AG20443 (cell line): Measurements from ENCODE around the gene NAGLU.
"Not testable (repeated sequence)": the region's sequence is repeated elsewhere in the genome, so short reads cannot be mapped to it uniquely, and the experiment has no call there.

Source experiments
- DNase-seq: peaks from one replicate; pipeline ENCODE4 v3.0.0; 2012; ENCODE audit warnings: low spot score, mixed read lengths

The NAGLU gene

DNA sequence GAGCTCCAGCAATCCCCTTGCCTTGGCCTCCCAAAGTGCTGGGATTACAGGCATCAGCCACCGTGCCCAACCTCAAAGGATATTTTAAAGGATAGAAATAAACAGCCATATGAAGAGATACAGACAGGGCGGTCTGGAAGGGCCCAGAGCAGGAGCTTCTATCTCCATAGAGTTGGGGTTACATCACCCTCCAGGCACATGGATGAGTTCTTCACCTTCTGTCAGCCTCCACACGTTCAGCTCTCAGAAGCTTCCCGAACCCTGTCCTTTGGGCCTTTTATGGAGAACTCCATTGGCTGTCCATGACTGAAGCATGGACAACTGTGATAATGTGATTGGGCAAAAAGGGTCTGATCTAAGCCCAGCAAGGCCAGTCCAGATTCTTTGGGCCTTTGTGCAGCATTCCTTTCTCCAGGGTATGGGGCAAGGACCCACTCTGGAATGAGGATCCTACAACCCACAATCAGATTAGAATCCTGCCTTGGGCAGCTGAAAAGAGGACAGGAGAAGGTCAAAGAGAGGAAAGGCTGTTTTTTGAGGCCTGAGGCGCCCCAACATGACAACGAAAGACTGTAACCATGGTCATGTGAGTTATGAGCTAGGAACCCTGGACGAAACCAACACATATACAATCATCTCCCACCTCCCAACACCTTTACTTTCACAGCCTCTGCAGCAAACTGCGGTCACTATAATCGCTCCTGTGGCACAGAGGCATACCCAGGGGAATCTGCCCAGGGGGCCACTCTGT lies 9.9 kb downstream of the NAGLU start:
- not testable (repeated sequence) for DNase-seq

DNA sequence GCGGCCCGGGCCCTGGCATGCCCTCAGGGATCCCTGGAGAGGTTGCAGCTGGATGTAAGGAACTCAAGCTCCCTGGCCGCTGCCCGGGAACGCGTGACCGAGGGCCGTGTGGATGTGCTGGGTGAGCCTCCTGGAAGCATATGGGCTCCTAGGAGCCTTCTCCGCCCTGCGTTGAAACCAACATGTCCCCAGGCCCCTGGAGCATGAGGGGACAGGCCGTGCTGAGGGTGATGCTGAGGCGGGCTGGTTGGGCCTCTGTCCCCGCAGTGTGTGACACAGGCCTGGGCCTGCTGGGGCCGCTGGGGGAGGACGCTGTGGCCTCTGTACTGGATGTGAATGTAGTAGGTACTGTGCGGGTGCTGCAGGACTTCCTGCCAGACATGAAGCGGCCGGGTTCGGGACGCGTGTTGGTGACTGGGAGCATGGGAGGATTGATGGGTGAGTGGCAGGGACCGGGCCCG lies 11.0 kb downstream of the NAGLU start:
- no peak for DNase-seq

DNA sequence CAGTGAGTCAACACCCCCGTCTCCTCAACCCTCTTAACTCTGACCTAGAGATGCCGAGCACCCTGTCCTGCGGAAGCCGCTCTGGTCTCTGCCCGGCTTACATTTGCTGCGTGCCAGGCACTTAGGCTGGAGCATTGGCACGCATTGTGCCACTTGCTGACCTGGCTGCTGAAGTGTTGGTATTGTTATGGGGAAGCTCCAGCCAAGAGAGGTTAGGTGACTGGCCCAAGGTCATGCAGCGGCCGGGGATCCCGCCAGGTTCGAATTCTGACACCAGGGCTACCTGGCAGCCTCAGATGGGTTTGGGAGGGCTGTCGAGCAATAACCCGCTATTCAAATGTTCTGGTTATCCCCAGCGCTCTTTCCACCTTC lies 11.6 kb downstream of the NAGLU start:
- no peak for DNase-seq

DNA sequence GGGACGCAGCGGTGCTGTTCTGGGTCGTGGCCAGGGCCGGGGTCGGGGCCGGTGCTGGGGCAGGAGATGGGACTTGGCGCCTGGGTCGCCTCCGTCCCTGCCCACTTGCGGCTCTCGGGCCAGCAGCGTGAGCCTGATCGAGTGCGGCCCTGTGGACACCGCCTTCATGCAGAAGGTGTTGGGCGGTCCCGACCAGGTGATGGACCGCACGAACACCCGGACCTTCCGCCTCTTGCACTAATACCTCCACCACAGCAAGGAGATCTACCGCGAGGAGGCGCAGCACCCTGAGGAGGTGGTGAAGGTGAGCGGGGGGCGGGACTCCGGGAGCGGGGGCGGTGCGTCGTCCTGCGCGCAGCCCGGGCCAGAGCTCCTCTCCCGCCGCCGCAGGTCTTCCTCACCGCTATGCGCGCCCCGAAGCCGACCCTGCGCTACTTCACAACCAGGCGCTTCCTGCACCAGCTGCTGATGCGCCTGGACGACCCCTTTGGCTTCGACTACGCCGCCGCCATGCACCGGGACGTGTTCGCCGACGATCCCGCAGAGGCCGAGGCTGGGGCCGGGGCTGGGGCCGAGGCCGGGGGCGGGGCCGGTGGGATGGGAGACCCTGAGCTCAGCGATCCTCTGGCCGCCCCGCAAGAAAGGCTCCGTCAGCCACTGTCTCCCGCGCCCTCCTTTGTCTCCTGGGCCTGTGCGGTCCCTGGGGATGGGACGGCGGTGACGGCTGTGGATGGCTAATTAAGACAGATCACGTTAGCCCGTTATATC lies 12.2 kb downstream of the NAGLU start:
- no peak for DNase-seq

DNA sequence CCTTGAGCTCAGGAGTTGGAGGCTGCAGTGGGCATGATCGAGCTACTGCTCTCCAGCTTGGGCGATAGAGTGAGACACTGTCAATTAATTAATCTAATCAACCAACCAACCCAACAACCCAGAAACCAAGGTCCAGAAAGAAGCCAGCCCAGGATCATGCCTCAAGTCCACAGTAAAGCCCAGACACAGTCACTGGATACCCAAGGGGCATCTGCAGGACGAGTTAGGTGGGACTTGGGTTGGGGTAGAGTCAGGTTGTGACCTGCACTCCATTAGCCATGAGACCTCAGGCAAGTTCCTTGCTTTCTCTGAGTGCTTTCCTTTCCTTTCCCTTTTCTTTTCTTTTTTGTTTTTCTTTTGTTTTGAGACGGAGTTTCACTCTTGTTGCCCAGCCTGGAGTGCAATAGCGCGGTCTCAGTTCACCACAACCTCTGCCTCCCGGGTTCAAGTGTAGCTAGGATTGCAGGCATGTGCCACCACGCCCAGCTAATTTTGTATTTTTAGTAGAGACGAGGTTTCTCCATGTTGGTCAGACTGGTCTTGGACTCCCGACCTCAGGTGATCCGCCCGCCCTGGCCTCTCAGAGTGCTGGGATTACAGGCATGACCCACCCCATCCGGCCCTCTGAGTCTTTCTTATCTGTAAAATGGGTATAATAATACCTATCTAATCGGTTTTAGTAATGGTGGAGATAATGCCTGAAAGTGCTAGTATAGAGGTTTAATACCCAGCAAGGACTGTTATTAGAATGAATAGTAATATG lies 13.1 kb downstream of the NAGLU start:
- no peak for DNase-seq

DNA sequence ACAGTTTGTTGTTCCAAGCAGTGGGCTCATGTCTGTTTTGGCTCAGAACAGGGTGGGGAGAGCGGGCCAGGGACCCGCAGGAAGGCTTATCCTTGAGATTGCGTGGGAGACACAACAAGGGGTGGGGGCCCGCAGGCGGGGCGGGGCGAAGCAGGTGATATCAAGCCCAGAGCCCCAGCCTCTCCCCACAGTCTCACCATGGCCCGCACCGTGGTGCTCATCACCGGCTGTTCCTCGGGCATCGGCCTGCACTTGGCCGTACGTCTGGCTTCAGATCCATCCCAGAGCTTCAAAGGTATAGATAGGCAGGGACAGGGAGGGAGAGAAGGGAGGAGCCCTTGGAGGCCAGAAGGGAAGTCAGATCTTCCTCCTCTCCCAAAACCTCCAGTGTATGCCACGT lies 16.7 kb downstream of the NAGLU start, which contains the start of gene HSD17B1:
Gene HSD17B1 (plus strand): TSS at position 188 of the 400 bp plus-strand sequence. CDS start 11 bp downstream, at position 199.
- not testable (repeated sequence) for DNase-seq

DNA sequence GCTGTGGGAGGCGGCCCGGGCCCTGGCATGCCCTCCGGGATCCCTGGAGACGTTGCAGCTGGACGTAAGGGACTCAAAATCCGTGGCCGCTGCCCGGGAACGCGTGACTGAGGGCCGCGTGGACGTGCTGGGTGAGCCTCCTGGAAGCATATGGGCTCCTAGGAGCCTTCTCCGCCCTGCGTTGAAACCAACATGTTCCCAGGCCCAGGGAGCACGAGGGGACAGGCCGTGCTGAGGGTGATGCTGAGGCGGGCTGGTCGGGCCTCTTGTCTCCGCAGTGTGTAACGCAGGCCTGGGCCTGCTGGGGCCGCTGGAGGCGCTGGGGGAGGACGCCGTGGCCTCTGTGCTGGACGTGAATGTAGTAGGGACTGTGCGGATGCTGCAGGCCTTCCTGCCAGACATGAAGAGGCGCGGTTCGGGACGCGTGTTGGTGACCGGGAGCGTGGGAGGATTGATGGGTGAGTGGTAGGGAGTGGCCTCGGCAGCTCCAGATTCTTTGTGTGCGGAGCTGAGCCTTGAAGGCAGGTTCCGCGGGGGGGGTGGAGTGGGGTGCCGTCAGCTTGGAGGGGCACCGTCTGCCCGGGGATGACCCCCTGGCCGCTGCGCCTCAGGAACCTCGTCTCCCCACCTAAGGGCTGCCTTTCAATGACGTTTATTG lies 17.2 kb downstream of the NAGLU start:
- DNase-seq: no peak

DNA sequence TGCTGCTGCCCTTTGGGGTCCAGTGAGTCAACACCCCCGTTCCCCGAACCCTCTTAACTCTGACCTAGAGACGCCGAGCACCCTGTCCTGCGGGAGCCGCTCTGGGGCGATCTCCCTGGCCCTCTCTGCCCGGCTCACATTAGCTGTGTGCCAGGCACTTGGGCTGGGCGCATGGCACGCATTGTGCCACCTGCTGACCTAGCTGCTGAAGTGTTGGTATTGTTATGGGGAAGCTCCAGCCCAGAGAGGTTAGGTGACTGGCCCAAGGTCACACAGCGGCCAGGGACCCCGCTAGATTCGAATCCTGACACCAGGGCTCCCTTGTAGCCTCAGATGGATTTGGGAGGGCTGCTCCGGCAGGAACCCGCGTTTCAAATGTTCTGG lies 17.8 kb downstream of the NAGLU start:
- DNase-seq: no peak

DNA sequence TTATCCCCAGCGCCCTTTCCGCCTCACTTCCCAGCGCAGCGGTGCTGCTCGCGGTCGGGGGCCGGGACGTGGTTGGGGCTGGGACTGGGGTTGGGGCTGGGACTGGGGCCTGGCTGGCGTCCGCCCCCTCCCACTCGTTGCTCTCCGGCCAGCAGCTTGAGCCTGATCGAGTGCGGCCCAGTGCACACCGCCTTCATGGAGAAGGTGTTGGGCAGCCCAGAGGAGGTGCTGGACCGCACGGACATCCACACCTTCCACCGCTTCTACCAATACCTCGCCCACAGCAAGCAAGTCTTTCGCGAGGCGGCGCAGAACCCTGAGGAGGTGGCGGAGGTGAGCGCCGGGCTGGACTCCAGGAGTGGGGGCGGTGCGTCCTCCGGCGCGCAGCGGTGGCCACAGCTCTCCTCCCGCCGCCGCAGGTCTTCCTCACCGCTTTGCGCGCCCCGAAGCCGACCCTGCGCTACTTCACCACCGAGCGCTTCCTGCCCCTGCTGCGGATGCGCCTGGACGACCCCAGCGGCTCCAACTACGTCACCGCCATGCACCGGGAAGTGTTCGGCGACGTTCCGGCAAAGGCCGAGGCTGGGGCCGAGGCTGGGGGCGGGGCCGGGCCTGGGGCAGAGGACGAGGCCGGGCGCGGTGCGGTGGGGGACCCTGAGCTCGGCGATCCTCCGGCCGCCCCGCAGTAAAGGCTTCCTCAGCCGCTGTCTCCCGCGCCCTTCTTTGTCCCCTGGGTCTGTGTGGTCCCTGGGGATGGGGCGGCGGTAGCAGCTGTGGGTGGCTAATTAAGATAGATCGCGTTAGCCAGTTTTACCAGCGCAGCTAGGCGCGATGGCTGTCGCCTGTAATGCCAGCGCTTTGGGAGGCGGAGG lies 18.4 kb downstream of the NAGLU start:
- DNase-seq: peak; percentile 89

DNA sequence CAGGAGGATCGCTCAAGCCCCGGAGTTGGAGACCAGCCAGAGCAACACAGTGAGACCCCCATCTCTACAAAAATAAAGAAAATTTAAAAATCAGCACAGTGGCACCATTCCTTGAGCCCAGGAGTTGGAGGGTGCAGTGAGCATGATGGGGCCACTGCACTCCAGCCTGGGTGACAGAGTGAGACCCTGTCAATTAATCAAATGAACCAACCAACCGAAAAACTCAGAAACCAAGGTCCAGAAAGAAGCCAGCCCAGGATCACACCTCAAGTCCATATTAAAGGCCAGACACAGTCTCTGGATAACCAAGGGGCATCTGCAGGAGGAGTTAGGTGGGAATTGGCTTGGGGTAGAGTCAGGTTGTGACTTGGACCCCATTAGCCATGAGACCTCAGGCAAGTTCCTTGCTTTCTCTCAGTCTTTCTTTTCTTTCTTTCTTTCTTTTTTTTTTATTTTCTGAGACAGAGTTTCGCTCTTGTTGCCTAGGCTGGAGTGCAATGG lies 19.1 kb downstream of the NAGLU start:
- no peak for DNase-seq

DNA sequence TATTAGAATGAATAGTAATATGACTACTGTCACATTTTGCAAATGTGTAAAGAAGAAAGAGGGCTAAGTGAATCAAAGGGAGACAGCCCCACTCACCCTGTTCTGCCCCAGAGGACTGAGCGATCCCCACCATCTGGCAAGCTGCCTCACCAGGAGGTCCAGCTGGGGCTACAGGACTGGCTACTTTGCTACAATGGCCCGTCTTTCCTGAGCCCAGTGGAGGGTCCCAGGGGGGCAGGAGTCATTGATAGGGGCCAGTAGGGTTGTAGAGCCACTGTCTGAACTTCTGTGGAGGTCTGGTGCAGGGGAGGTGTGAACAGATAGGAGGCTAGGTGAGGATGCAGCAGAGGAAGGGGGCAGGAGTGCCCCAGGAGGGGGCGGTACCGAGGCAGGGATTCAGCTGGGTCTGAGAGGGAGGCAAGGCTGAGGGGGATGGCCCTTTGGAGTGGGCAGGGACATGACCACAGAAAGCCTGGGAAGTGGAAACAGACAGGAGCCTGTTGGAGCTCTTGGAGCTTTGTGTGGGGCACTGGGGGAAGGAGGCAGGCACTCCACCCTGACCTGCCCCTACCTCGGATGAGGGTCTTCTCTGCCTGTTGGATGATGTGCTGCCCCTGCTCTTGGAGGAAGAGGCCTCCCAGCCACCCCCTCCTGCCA lies 20.0 kb downstream of the NAGLU start:
- not testable (repeated sequence) for DNase-seq

DNA sequence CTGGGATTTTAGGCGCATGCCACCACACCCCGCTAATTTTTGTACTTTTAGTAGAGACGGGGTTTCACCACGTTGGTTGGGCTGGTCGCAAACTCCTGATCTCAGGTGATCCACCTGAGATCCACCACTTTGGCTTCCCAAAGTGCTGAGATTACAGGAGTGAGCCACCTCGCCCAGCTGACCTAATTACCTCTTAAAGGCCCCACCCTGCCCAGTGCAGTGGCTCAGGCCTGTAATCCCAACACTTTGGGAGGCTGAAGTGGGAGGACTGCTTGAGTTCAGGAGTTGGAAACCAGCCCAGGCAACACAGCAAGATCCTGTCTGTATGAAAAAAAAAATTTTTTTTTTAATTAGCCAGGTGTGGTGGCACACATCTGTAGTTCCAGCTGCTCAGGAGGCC lies 23.0 kb downstream of the NAGLU start:
- DNase-seq: no peak

DNA sequence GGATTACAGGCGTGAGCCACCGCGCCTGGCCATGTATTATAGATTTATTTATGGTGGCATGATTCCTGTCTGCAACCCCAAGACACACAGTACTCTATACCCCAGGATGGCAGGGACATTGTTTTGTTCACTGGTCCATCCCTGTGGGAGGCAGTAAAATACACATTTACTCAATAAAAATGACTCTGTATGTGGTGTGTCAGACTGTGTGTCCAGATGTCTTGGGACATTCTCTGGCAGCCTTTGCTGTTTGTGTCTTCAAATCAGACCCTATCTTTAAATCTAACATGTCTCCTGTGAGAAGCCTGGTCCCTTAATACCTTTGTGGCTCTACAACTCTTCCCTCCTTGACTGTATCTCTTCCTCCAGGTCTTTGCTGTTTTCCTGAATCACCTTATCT lies 24.2 kb downstream of the NAGLU start:
- DNase-seq: no peak

DNA sequence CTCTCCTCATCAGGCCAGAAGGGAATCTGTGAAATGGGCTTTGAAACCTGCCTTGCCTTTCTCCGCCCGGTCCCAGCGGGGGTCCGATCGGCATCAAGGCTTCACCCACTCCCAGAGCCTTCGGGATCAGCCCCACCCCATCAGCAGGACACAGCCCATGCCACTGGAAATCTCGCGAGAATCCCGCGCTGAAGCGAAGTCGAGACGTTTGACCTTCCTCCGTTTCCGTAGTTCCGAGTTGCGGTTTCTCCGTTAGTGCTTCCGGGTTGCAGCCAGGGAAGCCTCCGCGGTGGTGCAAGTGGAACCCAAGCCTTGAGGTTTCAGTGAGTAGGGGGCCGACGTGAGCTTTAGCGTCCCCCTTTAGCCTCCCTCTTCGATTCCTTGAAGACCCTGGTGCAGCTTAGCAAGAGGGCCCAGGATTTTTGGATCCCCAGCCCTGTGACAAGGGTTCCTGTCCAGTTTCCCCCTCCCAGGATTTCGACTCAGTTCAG lies 25.9 kb downstream of the NAGLU start, which contains the start of gene COASY:
Gene COASY (plus strand): TSS at position 252 of the 491 bp plus-strand sequence. CDS start 475 bp downstream, outside the sequence.
- DNase-seq: peak; percentile 98

DNA sequence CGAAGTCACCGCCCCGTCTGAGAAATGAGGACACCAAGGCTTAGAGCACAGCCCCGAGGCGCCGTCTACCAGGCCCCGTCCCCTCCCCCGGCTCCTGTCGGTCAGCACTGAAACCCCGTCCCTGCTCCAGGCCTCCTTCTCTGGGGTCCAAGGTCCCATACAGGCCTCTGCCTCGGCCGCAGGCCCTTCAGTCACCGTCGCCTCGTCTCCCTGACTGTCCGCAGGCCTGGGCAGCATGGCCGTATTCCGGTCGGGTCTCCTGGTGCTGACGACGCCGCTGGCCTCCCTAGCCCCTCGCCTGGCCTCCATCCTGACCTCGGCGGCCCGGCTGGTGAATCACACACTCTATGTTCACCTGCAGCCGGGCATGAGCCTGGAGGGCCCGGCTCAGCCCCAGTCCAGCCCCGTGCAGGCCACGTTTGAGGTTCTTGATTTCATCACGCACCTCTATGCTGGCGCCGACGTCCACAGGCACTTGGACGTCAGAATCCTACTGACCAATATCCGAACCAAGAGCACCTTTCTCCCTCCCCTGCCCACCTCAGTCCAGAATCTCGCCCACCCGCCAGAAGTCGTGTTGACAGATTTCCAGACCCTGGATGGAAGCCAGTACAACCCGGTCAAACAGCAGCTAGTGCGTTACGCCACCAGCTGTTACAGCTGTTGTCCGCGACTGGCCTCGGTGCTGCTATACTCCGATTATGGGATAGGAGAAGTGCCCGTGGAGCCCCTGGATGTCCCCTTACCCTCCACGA lies 26.5 kb downstream of the NAGLU start:
- DNase-seq: peak; percentile 41

DNA sequence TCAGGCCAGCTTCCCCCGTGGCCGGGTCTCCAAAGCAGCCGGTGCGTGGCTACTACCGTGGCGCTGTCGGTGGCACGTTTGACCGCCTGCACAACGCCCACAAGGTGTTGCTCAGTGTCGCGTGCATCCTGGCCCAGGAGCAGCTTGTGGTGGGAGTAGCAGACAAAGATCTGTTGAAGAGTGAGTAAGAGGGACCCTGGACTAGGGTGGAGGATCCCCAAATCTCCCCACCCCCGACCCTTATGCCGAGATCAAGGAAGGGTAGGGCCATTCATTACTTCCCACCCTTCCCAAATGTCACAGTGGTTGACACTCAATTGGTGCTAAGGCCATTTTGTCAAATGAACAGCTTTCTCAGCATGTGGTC lies 27.1 kb downstream of the NAGLU start:
- DNase-seq: no peak

DNA sequence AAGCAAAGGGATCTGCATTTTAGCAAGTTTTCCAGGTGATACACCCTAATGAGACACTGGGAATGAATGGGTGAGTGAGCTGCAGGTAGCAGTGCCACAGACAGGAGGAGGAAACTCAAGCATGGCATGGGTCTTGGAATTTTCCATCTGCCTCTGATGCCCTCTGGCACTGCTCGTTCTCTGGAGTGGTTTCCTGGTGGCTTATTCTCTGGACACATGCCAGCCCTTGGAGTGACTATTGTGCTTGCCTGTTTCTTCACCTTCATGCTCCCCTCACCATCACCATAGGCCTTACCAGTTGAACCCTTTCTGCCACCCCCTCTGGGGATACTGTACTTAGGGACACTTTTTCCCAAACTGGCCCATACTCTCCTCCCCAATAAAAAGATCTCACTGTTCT lies 27.5 kb downstream of the NAGLU start:
- no peak for DNase-seq

DNA sequence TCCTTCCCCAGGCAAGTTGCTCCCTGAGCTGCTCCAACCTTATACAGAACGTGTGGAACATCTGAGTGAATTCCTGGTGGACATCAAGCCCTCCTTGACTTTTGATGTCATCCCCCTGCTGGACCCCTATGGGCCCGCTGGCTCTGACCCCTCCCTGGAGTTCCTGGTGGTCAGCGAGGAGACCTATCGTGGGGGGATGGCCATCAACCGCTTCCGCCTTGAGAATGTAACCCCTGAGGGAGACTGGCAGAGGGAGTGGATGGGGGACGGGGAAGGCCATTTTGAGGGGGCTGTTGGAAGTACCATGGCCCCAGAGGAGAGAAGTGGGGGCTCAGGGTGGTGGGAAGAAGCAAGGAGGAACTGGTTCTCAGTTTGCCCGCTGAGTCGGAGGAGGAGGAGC lies 27.9 kb downstream of the NAGLU start:
- DNase-seq: no peak

DNA sequence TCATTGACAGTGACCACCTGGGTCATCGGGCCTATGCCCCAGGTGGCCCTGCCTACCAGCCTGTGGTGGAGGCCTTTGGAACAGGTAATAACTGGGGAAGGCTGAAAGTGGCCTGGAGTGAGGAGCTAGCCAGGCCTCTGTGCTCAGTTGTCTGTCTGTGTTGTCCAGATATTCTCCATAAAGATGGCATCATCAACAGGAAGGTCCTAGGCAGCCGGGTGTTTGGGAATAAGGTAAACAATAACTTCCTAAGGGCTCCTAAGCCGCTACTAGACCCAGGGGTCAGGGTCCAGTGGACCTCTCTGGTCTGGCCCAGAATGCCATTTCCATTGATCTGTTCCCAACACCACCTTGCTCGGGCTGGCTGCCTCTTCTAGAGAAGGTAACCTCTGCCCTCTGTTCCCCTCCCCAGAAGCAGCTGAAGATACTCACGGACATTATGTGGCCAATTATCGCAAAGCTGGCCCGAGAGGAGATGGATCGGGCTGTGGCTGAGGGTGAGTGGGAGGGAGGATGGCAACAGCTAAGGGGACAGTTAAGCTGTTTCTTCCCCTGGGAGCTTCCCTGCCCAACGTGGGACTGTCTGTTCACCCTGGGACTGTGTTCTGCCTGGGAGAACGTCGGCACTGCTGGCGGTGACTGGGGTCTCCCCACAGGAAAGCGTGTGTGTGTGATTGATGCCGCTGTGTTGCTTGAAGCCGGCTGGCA lies 28.9 kb downstream of the NAGLU start:
- DNase-seq: no peak
